ENCODE measurements around the gene PDCD1. TPM values are rescaled to one million over a fixed set of nuclear protein-coding genes. Genes with fewer than 3 reads are reported as not detected.

Gene PDCD1
- total and polyA plus RNA-seq, 2 experiments from 2014 or later, result not detected

DNA sequence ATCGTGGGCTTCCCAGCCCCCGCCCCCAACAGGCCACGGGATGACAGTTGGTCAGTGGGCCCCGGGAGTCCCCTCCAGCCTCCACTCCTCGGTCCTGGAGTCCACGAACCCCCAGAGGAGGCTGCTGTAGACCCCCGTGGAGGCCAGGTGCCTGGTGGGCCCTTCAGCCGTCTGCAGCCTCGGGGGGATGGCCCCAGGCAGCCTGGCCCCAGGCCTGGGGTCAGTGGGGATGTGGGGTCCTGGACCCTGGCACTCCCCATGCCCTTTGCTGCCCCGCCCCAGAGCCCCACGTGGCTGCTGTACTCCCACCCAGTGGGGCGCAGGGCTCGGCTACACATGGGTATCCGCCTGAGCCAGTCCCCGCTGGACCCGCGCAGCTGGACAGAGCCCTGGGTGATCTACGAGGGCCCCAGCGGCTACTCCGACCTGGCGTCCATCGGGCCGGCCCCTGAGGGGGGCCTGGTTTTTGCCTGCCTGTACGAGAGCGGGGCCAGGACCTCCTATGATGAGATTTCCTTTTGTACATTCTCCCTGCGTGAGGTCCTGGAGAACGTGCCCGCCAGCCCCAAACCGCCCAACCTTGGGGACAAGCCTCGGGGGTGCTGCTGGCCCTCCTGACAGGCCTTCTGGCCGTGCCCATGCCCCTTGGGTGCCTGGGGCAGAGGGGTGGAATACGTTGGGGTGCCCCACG is 42.1 kb downstream of the PDCD1 start:
- Histone ChIP-seq H3K27me3 (replicated peaks; ENCODE audit: insufficient read depth) (no peaks in the 10 kb centered on the region; the same call in 1 of the 2 replicates), H3K9me3 (ENCODE audit: low read depth) (no peaks in the 10 kb centered on the region), H2AFZ (no peak overlapping the region), H3K79me2 (ENCODE audit: insufficient read depth) (no peaks in the 10 kb centered on the region), H3K4me1 (ENCODE audit: insufficient read depth) (no peaks in the 10 kb centered on the region), H3K9ac (no peak overlapping the region), H3K27ac (no peak overlapping the region), H3K36me3 (ENCODE audit: low read depth) (no peaks in the 10 kb centered on the region), H3K4me2 (ENCODE audit: unreplicated experiment) (no peak overlapping the region), H3F3A (ENCODE audit: insufficient read depth) (no peaks in the 10 kb centered on the region), H3K4me3 (no peak overlapping the region), H4K20me1 (ENCODE audit: insufficient read depth) (no peaks in the 10 kb centered on the region), H3K9me2 (ENCODE audit: insufficient read depth) (no peaks in the 10 kb centered on the region)
- in situ Hi-C loops (cut with MboI), result no loop called here
- TF ChIP-seq EZH2phosphoT487 (IDR thresholded peaks at IDR 0.05; ENCODE audit: insufficient read depth, low read depth) (no peak), EZH2 (IDR thresholded peaks at IDR 0.05; ENCODE audit: insufficient read depth, poor library complexity, severe bottlenecking) (no peak)
- WGBS, 2 experiments (ENCODE audit: low coverage in 1 of 2, low lambda C conversion rate in 2 of 2, missing lambda C conversion rate in 2 of 2), result 33 to 38% methylated on average over 29 to 33 of the region's 33 CpGs
- DNase-seq, result no peak

DNA sequence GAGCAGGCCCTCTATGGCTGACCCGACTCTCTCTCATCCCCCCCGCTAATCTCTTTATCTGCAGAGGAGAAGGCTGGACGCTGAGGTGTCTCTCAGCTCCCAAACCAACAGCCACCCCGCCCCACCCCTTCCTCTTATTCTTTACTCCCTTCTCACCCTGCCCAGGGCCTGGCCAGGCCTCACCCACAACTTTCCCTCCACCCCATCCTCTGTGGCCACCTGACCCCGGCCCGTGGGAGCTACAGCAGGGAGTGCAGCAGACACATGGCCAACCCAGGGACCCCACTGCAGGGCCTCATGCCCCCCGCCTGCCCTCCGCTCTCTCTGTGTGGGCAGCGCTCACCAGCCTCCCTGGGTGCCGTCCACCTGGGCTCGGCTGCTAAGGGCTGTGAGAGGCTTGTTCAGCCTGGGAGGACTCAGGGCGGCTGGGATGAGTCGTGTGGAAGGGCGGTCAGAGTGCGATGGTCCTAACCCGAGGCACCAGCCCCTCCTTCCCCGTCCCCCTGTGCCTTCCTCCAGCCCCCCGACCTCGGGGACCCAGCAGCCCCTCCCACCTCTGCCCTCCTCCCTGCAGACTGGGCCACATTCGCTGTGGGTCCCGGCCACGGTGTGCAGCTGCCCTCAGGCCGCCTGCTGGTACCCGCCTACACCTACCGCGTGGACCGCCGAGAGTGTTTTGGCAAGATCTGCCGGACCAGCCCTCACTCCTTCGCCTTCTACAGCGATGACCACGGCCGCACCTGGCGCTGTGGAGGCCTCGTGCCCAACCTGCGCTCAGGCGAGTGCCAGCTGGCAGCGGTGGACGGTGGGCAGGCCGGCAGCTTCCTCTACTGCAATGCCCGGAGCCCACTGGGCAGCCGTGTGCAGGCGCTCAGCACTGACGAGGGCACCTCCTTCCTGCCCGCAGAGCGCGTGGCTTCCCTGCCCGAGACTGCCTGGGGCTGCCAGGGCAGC is 42.9 kb downstream of the PDCD1 start:
- Histone ChIP-seq H3K36me3 (ENCODE audit: low read depth) (no peaks in the 10 kb centered on the region), H3K27ac (no peak overlapping the region), H3K4me1 (ENCODE audit: insufficient read depth) (no peaks in the 10 kb centered on the region), H3K27me3 (replicated peaks; ENCODE audit: insufficient read depth) (no peaks in the 10 kb centered on the region), H3K9ac (no peak overlapping the region), H3K4me2 (ENCODE audit: unreplicated experiment) (no peak overlapping the region), H2AFZ (no peak overlapping the region), H3F3A (ENCODE audit: insufficient read depth) (no peaks in the 10 kb centered on the region), H4K20me1 (ENCODE audit: insufficient read depth) (no peaks in the 10 kb centered on the region), H3K9me2 (ENCODE audit: insufficient read depth) (no peaks in the 10 kb centered on the region), H3K79me2 (ENCODE audit: insufficient read depth) (no peaks in the 10 kb centered on the region), H3K9me3 (ENCODE audit: low read depth) (no peaks in the 10 kb centered on the region), H3K4me3 (no peak overlapping the region)
- 73 to 81% methylated on average over 39 to 48 of the region's 48 CpGs for WGBS, 2 experiments (ENCODE audit: low coverage in 1 of 2, low lambda C conversion rate in 2 of 2, missing lambda C conversion rate in 2 of 2)
- in situ Hi-C loops (cut with MboI), result no loop called here
- no peak for TF ChIP-seq EZH2 (IDR thresholded peaks at IDR 0.05; ENCODE audit: insufficient read depth, poor library complexity, severe bottlenecking)
- TF ChIP-seq EZH2phosphoT487 (IDR thresholded peaks at IDR 0.05; ENCODE audit: insufficient read depth, low read depth), result no peak
- no peak for DNase-seq

DNA sequence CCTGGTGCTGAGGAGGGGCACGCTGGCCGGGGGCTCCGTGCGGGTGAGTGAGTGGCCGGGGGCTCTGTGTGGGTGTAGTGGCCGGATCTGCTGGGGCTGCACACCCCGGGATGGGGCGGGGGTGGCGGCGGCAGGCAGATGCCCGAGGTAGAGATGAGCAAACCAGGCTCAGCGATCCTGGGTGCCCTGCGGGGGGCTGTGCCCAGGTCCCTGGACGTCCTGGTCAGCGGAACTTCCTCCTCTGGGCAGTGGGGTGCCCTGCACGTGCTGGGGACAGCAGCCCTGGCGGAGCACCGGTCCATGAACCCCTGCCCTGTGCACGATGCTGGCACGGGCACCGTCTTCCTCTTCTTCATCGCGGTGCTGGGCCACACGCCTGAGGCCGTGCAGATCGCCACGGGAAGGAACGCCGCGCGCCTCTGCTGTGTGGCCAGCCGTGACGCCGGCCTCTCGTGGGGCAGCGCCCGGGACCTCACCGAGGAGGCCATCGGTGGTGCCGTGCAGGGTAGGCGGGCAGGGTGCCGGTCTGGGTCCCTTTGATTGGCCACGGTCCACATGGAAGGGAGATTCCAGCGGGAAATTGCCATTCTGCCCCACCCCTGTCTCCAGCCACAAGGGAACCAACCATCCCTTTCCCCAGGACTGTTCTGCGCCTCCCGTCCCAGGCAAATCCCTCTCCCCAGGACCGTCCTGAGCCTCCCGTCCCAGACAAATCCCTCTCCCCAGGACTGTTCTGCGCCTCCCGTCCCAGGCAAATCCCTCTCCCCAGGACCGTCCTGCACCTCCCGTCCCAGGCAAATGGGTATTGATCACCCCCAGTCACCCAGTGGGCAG is 43.8 kb downstream of the PDCD1 start:
- H3K9ac ChIP-seq, result no peak overlapping the region
- TF ChIP-seq EZH2phosphoT487 (IDR thresholded peaks at IDR 0.05; ENCODE audit: insufficient read depth, low read depth) (no peak), EZH2 (IDR thresholded peaks at IDR 0.05; ENCODE audit: insufficient read depth, poor library complexity, severe bottlenecking) (no peak)
- DNase-seq, result no peak
- no peak overlapping the region for H2AFZ ChIP-seq
- H3K4me2 ChIP-seq (ENCODE audit: unreplicated experiment), result no peak overlapping the region
- H3K4me3 ChIP-seq, result no peak overlapping the region
- H3F3A ChIP-seq (ENCODE audit: insufficient read depth), result no peaks in the 10 kb centered on the region
- H3K79me2 ChIP-seq (ENCODE audit: insufficient read depth), result no peaks in the 10 kb centered on the region
- no peak overlapping the region for H3K27ac ChIP-seq
- H3K36me3 ChIP-seq (ENCODE audit: low read depth), result no peaks in the 10 kb centered on the region
- H3K27me3 ChIP-seq (replicated peaks; ENCODE audit: insufficient read depth), result no peaks in the 10 kb centered on the region
- in situ Hi-C loops (cut with MboI), result no loop called here
- WGBS, 2 experiments (ENCODE audit: low coverage in 1 of 2, low lambda C conversion rate in 2 of 2, missing lambda C conversion rate in 2 of 2), result 73 to 76% methylated on average over 35 to 52 of the region's 52 CpGs
- no peaks in the 10 kb centered on the region for H4K20me1 ChIP-seq (ENCODE audit: insufficient read depth)
- H3K4me1 ChIP-seq (ENCODE audit: insufficient read depth), result no peaks in the 10 kb centered on the region
- H3K9me2 ChIP-seq (ENCODE audit: insufficient read depth), result no peaks in the 10 kb centered on the region
- H3K9me3 ChIP-seq (ENCODE audit: low read depth), result no peaks in the 10 kb centered on the region

DNA sequence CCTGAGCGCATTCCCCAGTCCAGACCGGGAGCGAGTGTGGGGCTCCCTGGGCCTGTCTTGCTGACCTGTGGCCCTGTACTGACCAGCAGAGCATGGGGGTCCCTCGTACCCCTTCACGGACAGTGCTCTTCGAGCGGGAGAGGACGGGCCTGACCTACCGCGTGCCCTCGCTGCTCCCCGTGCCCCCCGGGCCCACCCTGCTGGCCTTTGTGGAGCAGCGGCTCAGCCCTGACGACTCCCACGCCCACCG is 44.4 kb downstream of the PDCD1 start:
- H3K4me3 ChIP-seq, result no peak overlapping the region
- no peak overlapping the region for H3K9ac ChIP-seq
- H3K27me3 ChIP-seq (replicated peaks; ENCODE audit: insufficient read depth), result no peaks in the 10 kb centered on the region
- in situ Hi-C loops (cut with MboI), result no loop called here
- no peaks in the 10 kb centered on the region for H3K4me1 ChIP-seq (ENCODE audit: insufficient read depth)
- H3K9me3 ChIP-seq (ENCODE audit: low read depth), result no peaks in the 10 kb centered on the region
- no peak overlapping the region for H3K27ac ChIP-seq
- H3K4me2 ChIP-seq (ENCODE audit: unreplicated experiment), result no peak overlapping the region
- no peaks in the 10 kb centered on the region for H3K9me2 ChIP-seq (ENCODE audit: insufficient read depth)
- H3K36me3 ChIP-seq (ENCODE audit: low read depth), result no peaks in the 10 kb centered on the region
- no peaks in the 10 kb centered on the region for H3F3A ChIP-seq (ENCODE audit: insufficient read depth)
- no peaks in the 10 kb centered on the region for H3K79me2 ChIP-seq (ENCODE audit: insufficient read depth)
- DNase-seq, result no peak
- TF ChIP-seq EZH2phosphoT487 (IDR thresholded peaks at IDR 0.05; ENCODE audit: insufficient read depth, low read depth), result no peak
- TF ChIP-seq EZH2 (IDR thresholded peaks at IDR 0.05; ENCODE audit: insufficient read depth, poor library complexity, severe bottlenecking), result no peak
- H2AFZ ChIP-seq, result no peak overlapping the region
- no peaks in the 10 kb centered on the region for H4K20me1 ChIP-seq (ENCODE audit: insufficient read depth)
- 49 to 69% methylated on average over 9 to 17 of the region's 17 CpGs for WGBS, 2 experiments (ENCODE audit: low coverage in 1 of 2, low lambda C conversion rate in 2 of 2, missing lambda C conversion rate in 2 of 2)
